Mammary epithelial cell (primary cell): Measurements from ENCODE around the gene GPR78.

Experiments used
- EZH2 ChIP-seq: IDR thresholded peaks from 2 replicates; pipeline ENCODE4 v1.6.1; 2012; ENCODE audit warnings: low read length, inconsistent platforms, borderline replicate concordance
- TF ChIP-seq, protein P1 (sequence below), 2 donors: IDR thresholded peaks in 1 of 2; conservative IDR thresholded peaks in 1 of 2; 2 replicates each; pipeline ENCODE4 v1.5.1; 2011 to 2012; ENCODE audit warnings: inconsistent platforms in 2 of 2, low read length in 2 of 2, mild to moderate bottlenecking in 2 of 2, control low read depth in 1 of 2, low read depth in 1 of 2; ENCODE audit not compliant: insufficient read depth in 1 of 2; ENCODE audit errors: extremely low read depth in 1 of 2

DNA sequence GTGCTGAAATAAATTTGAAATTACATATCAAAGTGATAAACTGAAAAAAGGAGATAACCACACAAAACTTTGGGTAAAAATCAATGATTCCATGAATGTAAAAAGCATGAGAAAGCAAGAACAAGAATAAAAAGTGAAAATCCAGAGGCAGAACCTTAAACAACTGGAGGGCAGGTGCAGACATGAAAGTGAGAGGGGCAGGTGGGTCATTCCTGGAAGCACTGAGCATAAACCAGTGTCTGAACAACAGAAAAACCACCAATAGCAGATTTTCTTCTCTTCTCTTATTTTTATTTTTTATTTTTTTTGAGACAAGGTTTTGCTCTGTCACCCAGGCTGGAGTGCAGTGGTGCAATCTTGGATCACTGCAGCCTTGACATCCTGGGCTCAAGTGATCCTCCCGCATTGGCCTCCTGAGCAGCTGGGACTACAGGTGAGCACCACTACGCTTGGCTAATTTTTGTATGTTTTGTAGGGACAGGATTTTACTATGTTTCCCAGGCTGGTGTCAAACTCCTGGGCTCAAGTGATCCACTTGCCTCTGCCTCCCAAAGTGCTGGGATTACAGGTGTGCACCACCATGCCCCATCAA is 46.8 kb upstream of the GPR78 start:
- TF ChIP-seq, protein P1, sequence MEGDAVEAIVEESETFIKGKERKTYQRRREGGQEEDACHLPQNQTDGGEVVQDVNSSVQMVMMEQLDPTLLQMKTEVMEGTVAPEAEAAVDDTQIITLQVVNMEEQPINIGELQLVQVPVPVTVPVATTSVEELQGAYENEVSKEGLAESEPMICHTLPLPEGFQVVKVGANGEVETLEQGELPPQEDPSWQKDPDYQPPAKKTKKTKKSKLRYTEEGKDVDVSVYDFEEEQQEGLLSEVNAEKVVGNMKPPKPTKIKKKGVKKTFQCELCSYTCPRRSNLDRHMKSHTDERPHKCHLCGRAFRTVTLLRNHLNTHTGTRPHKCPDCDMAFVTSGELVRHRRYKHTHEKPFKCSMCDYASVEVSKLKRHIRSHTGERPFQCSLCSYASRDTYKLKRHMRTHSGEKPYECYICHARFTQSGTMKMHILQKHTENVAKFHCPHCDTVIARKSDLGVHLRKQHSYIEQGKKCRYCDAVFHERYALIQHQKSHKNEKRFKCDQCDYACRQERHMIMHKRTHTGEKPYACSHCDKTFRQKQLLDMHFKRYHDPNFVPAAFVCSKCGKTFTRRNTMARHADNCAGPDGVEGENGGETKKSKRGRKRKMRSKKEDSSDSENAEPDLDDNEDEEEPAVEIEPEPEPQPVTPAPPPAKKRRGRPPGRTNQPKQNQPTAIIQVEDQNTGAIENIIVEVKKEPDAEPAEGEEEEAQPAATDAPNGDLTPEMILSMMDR (conservative IDR thresholded peaks at IDR 0.05 in 1 of 2, IDR thresholded peaks at IDR 0.05 in 1 of 2; ENCODE audit: extremely low read depth in 1 of 2, insufficient read depth in 1 of 2, low read depth in 1 of 2, low read length in 2 of 2) = no peak
- no peak for TF ChIP-seq EZH2
